Panc1 (cell line): Measurements from ENCODE around the gene NAA16. TPM values are rescaled to one million over a fixed set of nuclear protein-coding genes. Genes with fewer than 3 reads are reported as not detected.

Experiments used
- ATAC-seq: fragments of 200-7000 bp; cut with Tn5 transposase; 2 replicates; pipeline ENCODE4 v1.9.1; 2020; ENCODE audit warnings: mild to moderate bottlenecking, moderate library complexity
- BruUV-seq: library from RNA; stranded (reverse); fragments of 400-500 nt; replicated peaks from 2 replicates; lab custom pipeline; 2021; lab: Mats Ljungman, UMichigan
- CTCF ChIA-PET: fragments of 300-600 bp; sonication (Branson Sonifier 250); formaldehyde crosslinking; loops from one replicate; lab custom pipeline; 2022; ENCODE audit warnings: antibody characterized with exemption; lab: Charles Lee
- POLR2A ChIA-PET: fragments of 300-600 bp; sonication (Branson Sonifier 250); formaldehyde crosslinking; loops from one replicate; lab custom pipeline; 2022; ENCODE audit warnings: antibody characterized with exemption; lab: Charles Lee
- DNase-seq: peaks from one replicate; pipeline ENCODE4 v3.0.0-alpha.2; 2010; ENCODE audit warnings: low read depth, low spot score
- H3K27ac ChIP-seq: 2 replicates; pipeline ENCODE4 v1.5.1; 2011; ENCODE audit warnings: mild to moderate bottlenecking, low read length, inconsistent platforms
- H3K27me3 ChIP-seq: fragments of 200-500 bp; sonication (Bioruptor generic); 2 replicates; pipeline ENCODE4 v1.6.0; 2014; ENCODE audit warnings: low read length, inconsistent platforms; ENCODE audit not compliant: control insufficient read depth, insufficient read depth
- H3K36me3 ChIP-seq: fragments of 200-500 bp; sonication (Bioruptor generic); 2 replicates; pipeline ENCODE4 v1.5.1; 2014; ENCODE audit warnings: inconsistent platforms, mild to moderate bottlenecking, low read length, moderate library complexity; ENCODE audit not compliant: control insufficient read depth, insufficient read depth
- H3K4me1 ChIP-seq: 2 replicates; pipeline ENCODE4 v1.5.1; 2011; ENCODE audit warnings: inconsistent platforms, mild to moderate bottlenecking, low read length, moderate library complexity; ENCODE audit not compliant: control insufficient read depth, insufficient read depth
- H3K4me3 ChIP-seq, 2 experiments: 2 replicates each; pipeline ENCODE4 v1.5.1; 2011 to 2012; ENCODE audit warnings: low read depth in 2 of 2, low read length in 2 of 2, mild to moderate bottlenecking in 2 of 2, inconsistent platforms in 1 of 2, moderate library complexity in 1 of 2
- H3K9me3 ChIP-seq: fragments of 200-500 bp; sonication (Bioruptor generic); 2 replicates; pipeline ENCODE4 v1.5.1; 2014; ENCODE audit warnings: low read depth, mild to moderate bottlenecking, inconsistent platforms, low read length, moderate library complexity; ENCODE audit not compliant: control insufficient read depth, insufficient read depth
- CTCF ChIP-seq: fragments of 450-650 bp; IDR thresholded peaks from 2 replicates; pipeline ENCODE4 v1.5.1; 2017; ENCODE audit warnings: mild to moderate bottlenecking
- POLR2AphosphoS5 ChIP-seq: IDR thresholded peaks from 2 replicates; pipeline ENCODE4 v1.6.1; 2012; ENCODE audit warnings: mild to moderate bottlenecking, low read depth, low read length, moderate library complexity
- REST ChIP-seq, 2 experiments: IDR thresholded peaks; 2 replicates each; pipeline ENCODE4 v1.6.1; 2011 to 2012; ENCODE audit warnings: low read depth in 2 of 2, control low read depth in 1 of 2, low read length in 1 of 2, mild to moderate bottlenecking in 1 of 2, moderate library complexity in 1 of 2; ENCODE audit not compliant: insufficient read depth in 1 of 2
- SIN3A ChIP-seq: IDR thresholded peaks from 2 replicates; pipeline ENCODE4 v1.6.1; 2012; ENCODE audit warnings: low read depth, mild to moderate bottlenecking, low read length, moderate library complexity, borderline replicate concordance; ENCODE audit not compliant: insufficient read depth
- TCF7L2 ChIP-seq: IDR thresholded peaks from 2 replicates; pipeline ENCODE4 v1.6.1; 2011; ENCODE audit warnings: mild to moderate bottlenecking, low read depth, low read length, inconsistent platforms
- in situ Hi-C: cut with HindIII; loops from 2 replicates; pipeline ENCODE4 v1.10.0; 2016; ENCODE audit warnings: low sequenced_read_pairs, low pct_unique_long_range_greater_than_20kb
- intact Hi-C: fragments of 100-400 bp; cut with micrococcal nuclease; formaldehyde crosslinking; loops from one replicate; pipeline ENCODE4 v1.10.0; 2022; ENCODE audit not compliant: unreplicated experiment
- total RNA-seq: library from RNA; stranded (reverse); gene quantifications from one replicate; pipeline ENCODE4 v1.2.1, GENCODE V29; 2021; ENCODE audit not compliant: unreplicated experiment

NAA16 gene
- total RNA-seq, 1 experiment from 2014 or later = 24.2 TPM

- Histone ChIP-seq H3K4me1 (peaks cover 5% of the 10 kb centered on the region; the same call in 1 of the 2 replicates), H3K27ac (peak overlapping the region; percentile 72), H3K36me3 (no peaks in the 10 kb centered on the region), H3K9me3 (no peaks in the 10 kb centered on the region), H3K27me3 (no peaks in the 10 kb centered on the region), H3K4me3 (no peak overlapping the region)
- DNase-seq (no peak), ATAC-seq (peak; percentile 58)
- intact Hi-C loops = no loop called here
- in situ Hi-C loops = no loop called here
- BruUV-seq = no TSS peak
- POLR2A ChIA-PET = no interaction called here
- TF ChIP-seq CTCF (no peak), TCF7L2 (peak; percentile 86)
- CTCF ChIA-PET = no interaction called here
Observed at GRCh38 chr13:41296879-41297646, 14.0 kb upstream of the NAA16 start.

- TF ChIP-seq POLR2AphosphoS5 = no peak
- no peak for TF ChIP-seq REST (IDR thresholded peaks at IDR 0.05; ENCODE audit: insufficient read depth in 1 of 2, low read depth in 2 of 2, low read length in 1 of 2)
- TF ChIP-seq SIN3A = no peak
- no peak for TF ChIP-seq CTCF
- TF ChIP-seq TCF7L2 = no peak
- Histone ChIP-seq H3K9me3 (no peaks in the 10 kb centered on the region), H3K36me3 (no peaks in the 10 kb centered on the region), H3K4me3 (no peak overlapping the region), H3K4me1 (peaks cover 5% of the 10 kb centered on the region; the same call in 1 of the 2 replicates), H3K27me3 (no peaks in the 10 kb centered on the region), H3K27ac (peak overlapping the region; percentile 39; the same call in 1 of the 2 replicates)
- DNase-seq (no peak), ATAC-seq (no peak)
- in situ Hi-C loops (no loop called here), intact Hi-C loops (no loop called here)
- ChIA-PET CTCF (interaction anchor here (0.7 kb wide), 1 partner anchor 71 kb away, joined by 4 read pairs; no protein-coding TSS in a partner anchor), POLR2A (interaction anchor here (0.6 kb wide), 1 partner anchor 40 kb away, joined by 4 read pairs; no protein-coding TSS in a partner anchor)
- no TSS peak for BruUV-seq
Observed at GRCh38 chr13:41299316-41300094, 11.6 kb upstream of the NAA16 start.
